NCI-H2196 (cell line): Measurements from ENCODE around the gene TBC1D9.

Experiments used
- DNase-seq: peaks from one replicate; lab custom pipeline; 2025; ENCODE audit not compliant: unreplicated experiment; lab: John Stamatoyannopoulos, UW

The TBC1D9 gene

GRCh38 chr4:140725556-140725955, 30.6 kb downstream of the TBC1D9 start:
- no peak for DNase-seq

DNA sequence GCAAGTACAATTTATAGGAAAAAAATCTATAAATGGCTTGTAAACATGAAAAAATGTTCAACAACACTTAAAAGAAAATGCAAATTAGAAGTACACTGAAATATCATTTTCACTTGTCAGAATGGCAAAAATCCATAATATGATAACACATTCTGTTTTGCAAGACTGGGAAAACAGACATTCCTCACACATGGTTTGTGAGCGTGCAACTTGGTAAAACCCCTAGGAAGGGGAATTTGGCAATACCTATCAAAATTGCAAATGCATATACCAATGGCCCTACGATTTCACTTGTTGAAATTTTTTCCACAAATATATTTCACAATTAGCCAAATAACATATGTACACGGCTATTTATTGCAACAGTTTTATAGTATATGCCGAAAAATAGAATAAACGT, 31.4 kb downstream of the TBC1D9 start:
- no peak for DNase-seq

- DNase-seq = no peak
Measured at GRCh38 chr4:140720387-140721304, 35.5 kb downstream of the TBC1D9 start.

- DNase-seq = no peak
Measured at GRCh38 chr4:140719686-140720085, 36.5 kb downstream of the TBC1D9 start.

- DNase-seq = no peak
Measured at GRCh38 chr4:140719022-140719421, 37.2 kb downstream of the TBC1D9 start.

DNA sequence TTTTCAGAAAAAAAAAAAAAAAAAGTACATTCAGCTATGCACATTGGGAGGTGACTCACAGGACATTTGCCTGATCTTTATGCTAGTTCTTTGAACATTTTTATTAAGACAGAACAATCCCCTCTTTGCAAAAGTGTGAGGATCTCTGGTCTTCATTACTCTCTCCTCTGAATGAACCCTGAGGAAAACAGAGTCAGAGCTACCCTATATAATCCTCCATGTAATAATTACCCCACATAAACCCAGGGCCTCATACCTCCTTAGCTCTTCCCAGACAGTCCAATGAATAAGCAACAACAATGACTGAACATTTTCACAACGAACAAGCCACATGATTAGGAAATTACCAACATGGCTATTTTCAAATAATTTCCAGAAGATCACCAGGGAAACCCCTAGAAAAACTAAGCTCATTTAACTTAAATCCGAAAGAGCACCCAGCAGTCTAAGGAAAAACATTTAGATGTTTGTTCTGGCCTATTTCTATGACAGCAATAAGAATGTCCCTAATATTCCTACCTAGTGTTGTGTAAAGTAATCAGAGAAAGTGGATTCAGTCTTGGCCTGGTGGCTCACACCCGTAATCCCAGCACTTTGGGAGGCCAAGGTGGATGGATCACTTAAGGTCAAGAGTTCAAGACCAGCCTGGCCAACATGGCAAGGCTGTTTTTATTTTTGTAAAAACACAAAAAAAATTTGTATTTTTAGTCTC, 37.8 kb downstream of the TBC1D9 start:
- no peak for DNase-seq

DNA sequence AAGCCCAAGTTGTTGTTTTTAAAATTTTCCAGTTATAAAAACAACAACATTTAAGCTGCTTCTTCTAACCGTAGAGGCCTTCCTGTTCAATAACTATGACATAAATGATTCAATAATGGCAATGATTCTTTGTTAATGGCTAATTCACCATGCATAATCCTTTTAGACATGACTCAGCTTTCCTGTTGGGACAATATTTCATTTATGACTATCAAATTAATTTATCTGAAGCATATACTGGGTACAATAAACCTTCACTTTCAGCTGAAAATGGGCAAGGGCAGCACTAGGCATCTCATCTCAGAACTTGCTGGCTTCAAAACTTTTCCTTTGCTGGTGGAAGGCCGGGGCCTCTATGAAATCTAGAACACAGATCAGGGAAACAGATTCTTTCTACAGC, 38.9 kb downstream of the TBC1D9 start:
- no peak for DNase-seq

- DNase-seq = no peak
Measured at GRCh38 chr4:140715119-140715518, 41.1 kb downstream of the TBC1D9 start.

GRCh38 chr4:140711910-140712309, 44.3 kb downstream of the TBC1D9 start:
- no peak for DNase-seq

GRCh38 chr4:140710908-140711622, 45.1 kb downstream of the TBC1D9 start:
- no peak for DNase-seq

GRCh38 chr4:140707325-140707724, 48.9 kb downstream of the TBC1D9 start:
- DNase-seq = no peak

GRCh38 chr4:140706665-140707064, 49.5 kb downstream of the TBC1D9 start:
- no peak for DNase-seq

GRCh38 chr4:140706276-140706625, 49.9 kb downstream of the TBC1D9 start:
- DNase-seq = no peak

DNA sequence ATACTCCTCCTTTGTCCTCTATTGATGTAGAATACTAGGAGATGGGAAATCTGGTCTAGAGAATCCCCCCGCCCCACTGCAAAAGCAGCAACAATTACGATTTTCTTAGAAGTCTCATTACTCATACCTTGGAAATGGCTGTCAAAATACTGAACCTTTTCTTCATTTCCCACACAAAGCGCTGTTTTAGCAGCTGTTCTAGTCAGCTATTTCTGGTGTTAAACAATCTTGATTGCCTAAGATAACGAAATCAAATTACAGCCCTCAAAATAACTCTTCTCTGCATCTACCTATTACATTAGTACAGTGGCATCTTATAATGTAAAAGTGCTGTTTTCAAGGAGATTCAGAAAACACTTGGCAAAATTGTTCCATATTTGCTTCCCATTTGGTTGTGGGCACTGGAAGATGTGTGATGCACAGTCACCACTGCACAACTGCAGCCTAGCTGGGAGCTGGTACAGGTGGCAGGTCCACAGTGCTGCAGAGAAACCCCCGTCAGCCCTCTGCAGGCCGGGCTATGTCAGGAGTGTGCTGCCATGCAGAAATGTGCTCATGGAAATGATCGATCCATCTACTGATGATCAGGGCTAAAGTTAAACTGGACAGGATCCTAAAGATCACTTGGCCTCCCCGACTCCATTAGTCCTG, 50.4 kb downstream of the TBC1D9 start:
- no peak for DNase-seq

- DNase-seq = no peak
Measured at GRCh38 chr4:140704964-140705363, 51.2 kb downstream of the TBC1D9 start.

DNA sequence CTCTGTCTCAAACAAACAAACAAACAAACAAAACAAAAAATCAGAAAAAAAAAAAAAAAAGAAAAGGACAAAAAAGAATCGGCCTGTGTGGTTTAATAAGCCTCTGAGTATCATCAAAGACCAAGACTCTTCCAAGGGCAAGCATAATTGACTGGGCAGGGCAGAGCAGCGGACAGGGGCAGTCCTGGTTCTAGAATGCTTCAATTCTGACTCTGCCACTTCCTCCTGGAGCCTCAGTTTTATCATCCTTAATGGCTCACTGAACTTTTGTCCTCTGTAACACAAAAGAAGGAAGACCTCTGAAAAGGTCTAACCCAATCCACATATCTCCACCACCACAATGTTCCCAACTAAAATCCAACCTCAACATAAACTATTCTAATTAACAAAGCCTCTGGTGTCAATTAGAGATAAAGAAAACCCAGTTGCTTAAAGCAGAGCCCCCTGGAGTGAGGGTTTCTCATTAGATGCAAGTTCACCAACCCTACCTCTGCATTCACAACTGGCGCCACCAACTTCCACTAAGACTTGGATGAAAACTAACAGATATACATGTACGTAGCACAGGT, 51.7 kb downstream of the TBC1D9 start:
- no peak for DNase-seq

GRCh38 chr4:140703463-140703862, 52.7 kb downstream of the TBC1D9 start:
- no peak for DNase-seq

DNA sequence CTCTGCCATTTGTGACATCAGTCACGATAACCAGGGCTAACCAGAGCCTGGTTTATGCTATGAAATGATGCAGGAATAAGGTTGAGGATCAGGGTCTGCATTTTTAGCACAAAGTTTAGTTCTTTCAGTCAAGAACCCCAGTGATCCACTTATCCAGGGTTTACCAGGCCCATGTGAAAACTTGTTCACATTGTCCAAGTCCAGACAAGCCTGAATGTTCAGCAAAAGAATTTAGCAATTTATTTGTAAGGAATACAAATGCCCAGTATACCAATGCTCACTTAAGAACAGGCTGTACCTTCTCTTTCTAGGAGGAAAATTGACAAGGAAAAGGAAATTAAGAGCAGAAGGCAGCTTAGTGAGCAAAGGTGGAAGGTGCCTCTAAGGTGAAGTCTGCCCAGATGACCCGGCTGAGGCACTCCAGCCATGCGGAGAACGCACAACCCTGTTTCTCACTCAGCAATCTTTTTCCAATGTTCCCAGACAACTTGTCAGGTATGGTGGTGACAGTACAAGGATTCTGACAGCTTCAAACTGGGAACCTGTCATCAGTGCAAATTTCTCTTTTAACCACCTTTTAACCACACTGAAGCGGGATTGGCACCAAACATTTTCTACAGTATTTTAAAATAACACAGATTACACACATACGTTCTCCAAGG, 54.0 kb downstream of the TBC1D9 start:
- DNase-seq = no peak

- DNase-seq = no peak
Measured at GRCh38 chr4:140701071-140701470, 55.1 kb downstream of the TBC1D9 start.
